Spleen (tissue), 11 donors: ENCODE measurements around the gene TNFRSF21. TPM values are rescaled to one million over a fixed set of nuclear protein-coding genes. Genes with fewer than 3 reads are reported as not detected.
"Not testable (repeated sequence)": the region's sequence is repeated elsewhere in the genome, so short reads cannot be mapped to it uniquely, and the experiment has no call there.

Source experiments
- DNase-seq: peaks from one replicate; pipeline ENCODE4 v3.0.0-alpha.2; 2020
- H3K27ac ChIP-seq, 8 donors: fragments of 200-600 bp; sonication (generic) in 7 of 8; 1 replicate in 4 of 8; 2 replicates in 4 of 8; pipeline versions ENCODE4 v1.5.0 to v1.8.0; 2016 to 2021; ENCODE audit warnings: inconsistent platforms in 4 of 8, mild to moderate bottlenecking in 4 of 8, moderate library complexity in 1 of 8
- H3K27me3 ChIP-seq, 7 donors: fragments of 200-600 bp; sonication (generic) in 6 of 7; replicated peaks in 1 of 7; 1 replicate in 4 of 7; 2 replicates in 3 of 7; pipeline versions ENCODE4 v1.5.0 to v1.8.0; 2016 to 2021; ENCODE audit warnings: inconsistent platforms in 3 of 7, mild to moderate bottlenecking in 1 of 7
- H3K36me3 ChIP-seq, 6 donors: fragments of 200-600 bp; sonication (generic) in 5 of 6; 1 replicate in 4 of 6; 2 replicates in 2 of 6; pipeline versions ENCODE4 v1.5.0 to v1.8.0; 2016 to 2021; ENCODE audit warnings: inconsistent platforms in 2 of 6
- H3K4me1 ChIP-seq, 6 donors: fragments of 200-600 bp; sonication (generic) in 5 of 6; 1 replicate in 3 of 6; 2 replicates in 3 of 6; pipeline versions ENCODE4 v1.5.0 to v1.8.0; 2016 to 2021; ENCODE audit warnings: inconsistent platforms in 3 of 6
- H3K4me3 ChIP-seq, 8 donors: fragments of 200-600 bp; sonication (generic) in 7 of 8; 1 replicate in 4 of 8; 2 replicates in 4 of 8; pipeline versions ENCODE4 v1.5.0 to v1.8.0; 2016 to 2021; ENCODE audit warnings: inconsistent platforms in 4 of 8, mild to moderate bottlenecking in 4 of 8, moderate library complexity in 2 of 8
- H3K9me3 ChIP-seq, 8 donors: fragments of 200-600 bp; sonication (generic) in 7 of 8; 1 replicate in 4 of 8; 2 replicates in 4 of 8; pipeline versions ENCODE4 v1.5.0 to v1.8.0; 2016 to 2021; ENCODE audit warnings: inconsistent platforms in 4 of 8
- CTCF ChIP-seq, 11 experiments: fragments of 200-600 bp in 7 of 11; fragments of 450-650 bp in 4 of 11; sonication (generic) in 4 of 11; IDR thresholded peaks in 8 of 11; conservative IDR thresholded peaks in 3 of 11; 1 replicate in 7 of 11; 2 replicates in 4 of 11; pipeline versions ENCODE4 v1.4.0 to v1.8.0; 2016 to 2021; ENCODE audit warnings: antibody characterized with exemption in 11 of 11, inconsistent platforms in 4 of 11, mild to moderate bottlenecking in 1 of 11
- POLR2A ChIP-seq, 3 donors: fragments of 450-650 bp; IDR thresholded peaks; one replicate each; pipeline ENCODE4 v1.5.1; 2017; ENCODE audit warnings: antibody characterized with exemption in 3 of 3, mild to moderate bottlenecking in 1 of 3
- POLR2AphosphoS5 ChIP-seq, 3 donors: sonication (generic); formaldehyde crosslinking; IDR thresholded peaks; one replicate each; pipeline ENCODE4 v1.5.1; 2017; ENCODE audit warnings: antibody characterized with exemption in 3 of 3
- WGBS, 5 donors: extraction: QIAGEN DNeasy Blood & Tissue Kit in 3 of 5; methylation state at CpG; one replicate each; pipeline versions ENCODE4 v1.1.5 to v1.1.7; 2013 to 2018; 5-methylcytosine and 5-hydroxymethylcytosine counted together
- intact Hi-C: fragments of 100-400 bp; cut with DNase I; formaldehyde crosslinking; loops from one replicate; pipeline ENCODE4 v1.15.0; 2023; ENCODE audit warnings: low total_unique reads
- polyA plus RNA-seq, 3 donors: library from polyadenylated mRNA; stranded (reverse); fragments of 200-250 nt; gene quantifications; one replicate each; pipeline ENCODE4 v1.2.1, GENCODE V29; 2013
- total RNA-seq, 7 donors: library from RNA; depleted of rRNA in 3 of 7; stranded (reverse); fragments of >200 nt in 3 of 7; fragmentation: NEBNext Ultra II Directional in 4 of 7; extraction: Animal tissue kit (Norgen Biotek cat#: 25700) in 4 of 7; gene quantifications; one replicate each; pipeline versions ENCODE4 v1.1.0 to v1.2.1, GENCODE V29; 2016 to 2021
- donor health status: healthy with polysubstance abuse.
- donor health status: DM: no; HTN: no; CAD: no; lungs with moderate emphysema.
- donor health status: DM: no; HTN: no; CAD: no.
- donor health status: Bipolar disorder and iron deficiency.
- donor health status: healthy.
- donor health status: DM: no; HTN: no; CAD: no.
- donor health status: DM: yes; HTN: yes; CAD: no.

TNFRSF21 gene
- total and polyA plus RNA-seq, 10 donors: 3.3 to 40.4 (median 23.0) TPM

GRCh38 chr6:47335466-47335865 is 25.8 kb upstream of the TNFRSF21 start:
- TF ChIP-seq POLR2A (IDR thresholded peaks at IDR 0.05): no peak
- TF ChIP-seq POLR2AphosphoS5 (IDR thresholded peaks at IDR 0.05): no peak
- no peak for TF ChIP-seq CTCF (IDR thresholded peaks at IDR 0.05 in 8 of 11, conservative IDR thresholded peaks at IDR 0.05 in 3 of 11)
- 19 to 42% (median 30%) methylated on average over 6 of the region's 6 CpGs for WGBS, 5 donors
- DNase-seq: no peak
- Histone ChIP-seq H3K36me3 (no peaks in the 10 kb centered on the region), H3K9me3 (peaks cover 0 to 3% (median 0%) of the 10 kb centered on the region in 8 donors), H3K27me3 (no peaks in the 10 kb centered on the region), H3K4me3 (no peak overlapping the region), H3K27ac (peak overlapping the region in 3 of 8 donors; percentile 26 to 45 (median 29)), H3K4me1 (peaks cover 0 to 10% (median 2%) of the 10 kb centered on the region in 6 donors)
- intact Hi-C loops: no loop called here

GRCh38 chr6:47334334-47334733 is 24.6 kb upstream of the TNFRSF21 start:
- no peak for TF ChIP-seq POLR2A (IDR thresholded peaks at IDR 0.05)
- no peak for TF ChIP-seq CTCF (IDR thresholded peaks at IDR 0.05 in 8 of 11, conservative IDR thresholded peaks at IDR 0.05 in 3 of 11)
- TF ChIP-seq POLR2AphosphoS5 (IDR thresholded peaks at IDR 0.05): no peak

GRCh38 chr6:47328606-47329005 is 18.9 kb upstream of the TNFRSF21 start:
- H3K9me3 ChIP-seq, H3K4me1 ChIP-seq, DNase-seq, H3K4me3 ChIP-seq, intact Hi-C loops, H3K27me3 ChIP-seq, H3K27ac ChIP-seq, H3K36me3 ChIP-seq: not testable (repeated sequence)
- 75 to 86% (median 82%) methylated on average over 3 of the region's 3 CpGs for WGBS, 5 donors

More at GRCh38 chr6:47334334-47334733, 24.6 kb upstream of the TNFRSF21 start:
- Histone ChIP-seq H3K4me1 (peaks cover 0 to 10% (median 2%) of the 10 kb centered on the region in 6 donors), H3K4me3 (no peak overlapping the region), H3K27me3 (no peaks in the 10 kb centered on the region), H3K27ac (no peak overlapping the region), H3K36me3 (no peaks in the 10 kb centered on the region), H3K9me3 (peaks cover 0 to 3% (median 0%) of the 10 kb centered on the region in 8 donors)
- DNase-seq: no peak
- intact Hi-C loops: no loop called here

- H3K27me3 ChIP-seq, H3K27ac ChIP-seq, H3K4me3 ChIP-seq, H3K4me1 ChIP-seq, intact Hi-C loops, H3K9me3 ChIP-seq, DNase-seq, H3K36me3 ChIP-seq: not testable (repeated sequence)
- 55 to 81% (median 62%) methylated on average over 3 to 4 of the region's 4 CpGs for WGBS, 5 donors
These were observed 18.4 kb upstream of the TNFRSF21 start for GRCh38 chr6:47328139-47328538.

- DNase-seq: no peak
- intact Hi-C loops: no loop called here
- no peaks in the 10 kb centered on the region for H3K27me3 ChIP-seq
- no peak for TF ChIP-seq POLR2A (IDR thresholded peaks at IDR 0.05)
- no peaks in the 10 kb centered on the region for H3K9me3 ChIP-seq
- no peak overlapping the region for H3K27ac ChIP-seq
- WGBS, 5 donors: 79 to 93% (median 89%) methylated on average over 1 of the region's 1 CpG
- no peak overlapping the region for H3K4me3 ChIP-seq
- H3K4me1 ChIP-seq: no peaks in the 10 kb centered on the region
- no peaks in the 10 kb centered on the region for H3K36me3 ChIP-seq
These were observed 14.2 kb upstream of the TNFRSF21 start for GRCh38 chr6:47323887-47324286.

GRCh38 chr6:47323321-47323720 is 13.6 kb upstream of the TNFRSF21 start:
- Histone ChIP-seq H3K36me3 (no peaks in the 10 kb centered on the region), H3K27ac (no peak overlapping the region), H3K4me1 (no peaks in the 10 kb centered on the region), H3K9me3 (no peaks in the 10 kb centered on the region), H3K4me3 (no peak overlapping the region), H3K27me3 (no peaks in the 10 kb centered on the region)
- WGBS, 5 donors: 36 to 50% (median 49%) methylated on average over 2 of the region's 2 CpGs
- intact Hi-C loops: no loop called here
- no peak for TF ChIP-seq POLR2AphosphoS5 (IDR thresholded peaks at IDR 0.05)
- TF ChIP-seq CTCF (IDR thresholded peaks at IDR 0.05 in 8 of 11, conservative IDR thresholded peaks at IDR 0.05 in 3 of 11): no peak
- TF ChIP-seq POLR2A (IDR thresholded peaks at IDR 0.05): no peak
- DNase-seq: no peak
